ENCODE data around the gene FNIP1. TPM values are rescaled to one million over a fixed set of nuclear protein-coding genes. Genes with fewer than 3 reads are reported as not detected.

Gene FNIP1
- total RNA-seq, 1 donor from 2014 or later, result 14.4 TPM

DNA sequence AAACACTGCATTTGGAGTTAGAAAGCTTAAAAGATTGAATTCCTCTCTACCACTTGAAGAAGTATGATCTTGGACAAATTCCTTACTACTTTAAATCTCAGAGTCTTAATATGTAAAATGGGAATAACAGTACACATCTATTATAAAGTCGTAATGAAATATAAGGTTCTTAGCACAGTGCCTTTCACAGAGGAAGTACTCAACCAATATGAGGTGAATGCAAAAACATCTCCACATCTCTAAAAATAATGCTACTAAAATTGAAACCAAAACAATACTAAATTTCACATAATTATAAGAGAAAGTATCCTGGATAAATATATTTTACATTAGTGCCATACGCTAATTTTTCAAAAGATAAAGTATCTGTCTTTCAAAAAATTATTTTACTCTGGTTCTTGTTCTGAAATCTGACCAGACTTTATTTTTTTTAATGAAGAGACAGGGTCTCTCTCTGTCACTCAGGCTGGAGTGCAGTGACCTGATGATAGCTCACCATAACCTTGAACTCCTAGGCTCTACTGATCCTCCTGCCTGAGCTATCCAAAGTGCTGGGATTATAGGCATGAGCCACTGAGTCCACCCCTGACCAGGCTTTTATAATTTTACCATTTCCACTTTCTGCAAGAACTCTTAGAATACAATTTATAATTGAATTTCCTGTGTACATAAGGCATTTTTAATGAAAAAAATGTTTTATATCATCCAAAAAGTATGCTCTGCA is 21.3 kb upstream of the FNIP1 start:
- TF ChIP-seq, protein P1, sequence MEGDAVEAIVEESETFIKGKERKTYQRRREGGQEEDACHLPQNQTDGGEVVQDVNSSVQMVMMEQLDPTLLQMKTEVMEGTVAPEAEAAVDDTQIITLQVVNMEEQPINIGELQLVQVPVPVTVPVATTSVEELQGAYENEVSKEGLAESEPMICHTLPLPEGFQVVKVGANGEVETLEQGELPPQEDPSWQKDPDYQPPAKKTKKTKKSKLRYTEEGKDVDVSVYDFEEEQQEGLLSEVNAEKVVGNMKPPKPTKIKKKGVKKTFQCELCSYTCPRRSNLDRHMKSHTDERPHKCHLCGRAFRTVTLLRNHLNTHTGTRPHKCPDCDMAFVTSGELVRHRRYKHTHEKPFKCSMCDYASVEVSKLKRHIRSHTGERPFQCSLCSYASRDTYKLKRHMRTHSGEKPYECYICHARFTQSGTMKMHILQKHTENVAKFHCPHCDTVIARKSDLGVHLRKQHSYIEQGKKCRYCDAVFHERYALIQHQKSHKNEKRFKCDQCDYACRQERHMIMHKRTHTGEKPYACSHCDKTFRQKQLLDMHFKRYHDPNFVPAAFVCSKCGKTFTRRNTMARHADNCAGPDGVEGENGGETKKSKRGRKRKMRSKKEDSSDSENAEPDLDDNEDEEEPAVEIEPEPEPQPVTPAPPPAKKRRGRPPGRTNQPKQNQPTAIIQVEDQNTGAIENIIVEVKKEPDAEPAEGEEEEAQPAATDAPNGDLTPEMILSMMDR (conservative IDR thresholded peaks at IDR 0.05; ENCODE audit: low read depth, low read length), result no peak
- no peak for DNase-seq (ENCODE audit: low read depth)
- no peak overlapping the region for H3K4me3 ChIP-seq (ENCODE audit: low read depth, low read length)

DNA sequence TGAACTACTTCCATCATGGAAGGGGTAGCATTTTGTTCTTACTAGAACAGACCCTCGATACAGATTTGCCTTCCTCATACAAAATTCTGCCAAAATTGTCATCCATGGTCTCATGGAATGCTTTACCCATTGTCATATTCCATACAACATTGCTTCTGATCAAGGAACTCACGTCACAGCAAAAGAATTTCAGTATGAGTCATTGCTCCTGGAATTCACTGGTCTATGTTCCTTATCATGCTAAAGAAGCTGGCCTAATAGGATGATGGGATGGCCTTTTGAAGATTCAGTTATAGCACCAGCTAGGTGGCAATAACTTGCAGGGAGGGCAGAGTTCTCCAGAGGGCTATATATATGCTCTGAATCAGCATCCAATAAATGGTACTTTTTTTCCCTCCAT is 18.2 kb upstream of the FNIP1 start:
- TF ChIP-seq, protein P1 (conservative IDR thresholded peaks at IDR 0.05; ENCODE audit: low read depth, low read length), result no peak

DNA sequence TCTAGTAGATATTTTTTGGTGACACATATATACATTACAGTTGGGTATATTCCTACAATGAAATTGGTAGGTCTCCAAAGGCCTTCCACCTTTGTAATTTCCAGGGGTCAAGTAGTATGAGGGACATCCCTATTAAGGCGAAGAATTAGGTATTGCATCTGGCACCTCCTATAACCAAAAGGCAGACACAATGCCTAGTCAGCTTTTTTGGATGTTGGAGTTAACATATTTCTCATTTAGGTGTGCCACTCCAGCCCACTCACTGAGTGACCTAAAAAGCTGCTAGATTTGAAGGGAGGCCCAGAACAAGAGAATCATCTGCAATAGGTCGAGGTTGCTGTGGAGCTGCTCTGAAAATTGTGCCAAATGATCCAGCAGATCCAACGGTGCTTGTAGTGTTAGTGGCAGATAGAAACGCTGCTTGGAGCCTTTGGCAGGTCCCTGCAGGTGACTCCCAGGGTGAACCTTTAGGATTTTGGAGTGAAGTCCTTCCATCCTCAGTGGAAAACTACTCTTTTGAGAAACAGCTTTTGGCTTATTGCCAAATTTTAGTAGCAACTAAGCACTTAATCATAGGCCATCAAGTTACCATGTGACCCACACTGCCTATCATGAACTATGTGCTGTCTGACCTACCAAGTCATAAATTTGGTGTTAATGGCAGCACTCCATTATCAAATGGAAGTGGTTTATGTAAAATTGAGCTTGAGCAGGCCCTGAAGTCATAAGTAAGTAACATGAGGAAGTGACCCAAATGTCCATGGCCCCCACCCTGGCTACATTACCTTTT is 15.7 kb upstream of the FNIP1 start:
- H3K4me3 ChIP-seq (ENCODE audit: low read depth, low read length), result no peak overlapping the region
- TF ChIP-seq, protein P1 (conservative IDR thresholded peaks at IDR 0.05; ENCODE audit: low read depth, low read length), result no peak
- no peak for DNase-seq (ENCODE audit: low read depth)

More for the DNA sequence above, 18.2 kb upstream of the FNIP1 start:
- peak; percentile 58 for DNase-seq (ENCODE audit: low read depth)
- H3K4me3 ChIP-seq (ENCODE audit: low read depth, low read length), result no peak overlapping the region

DNA sequence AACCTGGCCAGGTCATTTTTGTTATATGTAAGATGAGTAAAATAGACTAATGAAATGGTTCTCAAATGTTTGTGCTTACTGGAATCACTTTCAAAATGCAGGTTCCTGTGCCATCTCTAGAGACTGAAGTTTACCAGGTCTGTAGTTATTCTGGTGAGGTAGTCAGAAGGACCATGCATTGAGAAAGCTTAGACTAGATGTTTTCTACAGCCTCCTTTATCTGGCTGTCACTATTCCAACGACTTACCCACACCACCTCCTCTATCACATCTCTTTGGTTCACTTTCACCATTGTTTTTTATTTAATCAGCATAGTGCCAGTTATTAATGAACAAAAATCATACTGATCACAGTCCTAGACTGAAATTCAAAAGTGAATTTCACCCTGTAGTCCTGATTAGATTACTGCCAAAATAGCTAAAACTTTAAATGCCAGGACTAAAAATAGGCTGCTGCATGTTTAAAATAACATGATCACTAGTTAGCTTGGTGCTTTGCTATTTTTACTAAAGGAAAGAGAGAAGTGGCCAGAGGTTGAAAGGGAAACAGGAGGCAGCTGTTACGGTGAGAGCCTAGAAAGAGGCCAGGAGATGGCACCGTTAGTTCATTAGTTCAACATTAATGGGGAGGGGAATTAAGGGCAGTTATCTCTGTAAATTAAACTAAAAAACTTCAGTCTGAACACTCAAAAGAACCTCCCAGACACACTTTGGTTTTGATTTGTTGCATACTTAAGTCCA is 13.9 kb upstream of the FNIP1 start:
- TF ChIP-seq, protein P1 (conservative IDR thresholded peaks at IDR 0.05; ENCODE audit: low read depth, low read length), result peak; percentile 60
- DNase-seq (ENCODE audit: low read depth), result no peak
- H3K4me3 ChIP-seq (ENCODE audit: low read depth, low read length), result no peak overlapping the region

DNA sequence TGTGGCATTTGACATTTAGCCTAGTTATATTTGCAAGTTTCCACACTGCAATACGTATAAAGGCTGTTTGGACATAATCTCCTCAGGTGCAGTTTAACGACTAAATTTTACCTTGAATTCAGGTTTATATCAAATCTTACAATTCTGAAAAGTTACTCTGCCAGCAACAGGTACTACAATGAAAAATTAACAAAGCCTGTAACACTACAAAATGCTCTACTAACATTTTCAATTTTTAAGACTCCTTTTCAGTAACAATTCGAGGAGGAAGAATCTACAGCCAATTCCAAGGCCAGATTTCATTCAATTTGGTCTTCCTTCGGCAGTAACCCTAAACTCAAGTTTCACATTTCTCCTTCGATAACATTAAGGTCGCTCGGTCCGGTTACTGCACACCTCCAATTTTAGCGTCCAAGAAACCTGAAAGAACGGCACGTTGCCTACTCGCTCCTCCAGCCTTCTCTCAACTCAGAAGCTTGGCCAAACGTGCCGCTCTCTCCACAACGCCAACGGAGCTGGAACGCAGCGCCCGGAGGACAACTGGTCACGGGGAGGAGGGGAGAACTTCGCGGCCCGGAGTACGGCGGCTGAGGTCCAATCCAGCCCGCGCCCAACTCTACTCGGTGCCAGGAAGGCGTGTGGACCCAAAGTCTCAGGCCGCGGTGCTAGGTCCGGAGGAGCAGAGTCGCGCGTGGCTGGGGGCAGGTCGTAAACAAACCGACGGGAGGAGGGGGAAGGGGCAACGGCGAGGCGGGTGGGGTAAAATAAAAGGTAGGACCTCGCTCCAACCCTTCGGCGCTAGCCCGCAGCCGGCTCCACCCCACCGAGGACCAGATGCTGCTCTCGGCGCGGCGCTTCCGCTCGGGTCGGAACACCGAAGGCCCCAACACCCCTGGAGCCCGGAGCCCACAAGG is 681 bp downstream of the FNIP1 start:
- TF ChIP-seq, protein P1 (conservative IDR thresholded peaks at IDR 0.05; ENCODE audit: low read depth, low read length), result no peak
- H3K4me3 ChIP-seq (ENCODE audit: low read depth, low read length), result peak overlapping the region; percentile 96
- DNase-seq (ENCODE audit: low read depth), result no peak

DNA sequence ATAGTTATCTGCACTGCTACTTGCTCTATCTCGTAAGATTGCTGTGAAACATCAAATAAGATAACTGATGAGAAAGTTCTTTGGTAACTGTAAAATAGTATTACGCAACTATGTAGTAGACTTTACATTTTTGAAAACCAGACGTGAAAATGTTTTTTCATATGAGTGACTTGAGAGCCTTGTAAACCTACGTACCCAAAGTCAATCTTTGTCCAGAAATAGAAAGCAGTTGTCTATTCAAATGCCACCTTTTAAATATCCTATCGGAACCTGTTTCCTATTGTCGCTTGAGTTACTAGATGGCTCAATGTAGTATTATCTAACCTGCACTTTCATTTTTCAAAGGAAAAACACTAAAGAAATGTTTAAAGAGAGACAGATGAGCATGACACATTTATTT is 1.6 kb downstream of the FNIP1 start:
- TF ChIP-seq, protein P1 (conservative IDR thresholded peaks at IDR 0.05; ENCODE audit: low read depth, low read length), result no peak
- DNase-seq (ENCODE audit: low read depth), result no peak
- peak overlapping the region; percentile 96 for H3K4me3 ChIP-seq (ENCODE audit: low read depth, low read length)
